Forelimb muscle (tissue), 1 donor: Measurements from ENCODE around the gene UBN1. TPM values are rescaled to one million over a fixed set of nuclear protein-coding genes. Genes with fewer than 3 reads are reported as not detected.

Source experiments
- DNase-seq: peaks from one replicate; pipeline ENCODE4 v3.0.0-alpha.2; 2013; ENCODE audit warnings: low read depth
- polyA plus RNA-seq: library from polyadenylated mRNA; unstranded; fragments of 120-200 nt; gene quantifications from one replicate; pipeline ENCODE4 v1.2.1, GENCODE V29; 2013; ENCODE audit not compliant: insufficient read length

Gene UBN1
- polyA plus RNA-seq, 1 donor, result 17.9 TPM

DNA sequence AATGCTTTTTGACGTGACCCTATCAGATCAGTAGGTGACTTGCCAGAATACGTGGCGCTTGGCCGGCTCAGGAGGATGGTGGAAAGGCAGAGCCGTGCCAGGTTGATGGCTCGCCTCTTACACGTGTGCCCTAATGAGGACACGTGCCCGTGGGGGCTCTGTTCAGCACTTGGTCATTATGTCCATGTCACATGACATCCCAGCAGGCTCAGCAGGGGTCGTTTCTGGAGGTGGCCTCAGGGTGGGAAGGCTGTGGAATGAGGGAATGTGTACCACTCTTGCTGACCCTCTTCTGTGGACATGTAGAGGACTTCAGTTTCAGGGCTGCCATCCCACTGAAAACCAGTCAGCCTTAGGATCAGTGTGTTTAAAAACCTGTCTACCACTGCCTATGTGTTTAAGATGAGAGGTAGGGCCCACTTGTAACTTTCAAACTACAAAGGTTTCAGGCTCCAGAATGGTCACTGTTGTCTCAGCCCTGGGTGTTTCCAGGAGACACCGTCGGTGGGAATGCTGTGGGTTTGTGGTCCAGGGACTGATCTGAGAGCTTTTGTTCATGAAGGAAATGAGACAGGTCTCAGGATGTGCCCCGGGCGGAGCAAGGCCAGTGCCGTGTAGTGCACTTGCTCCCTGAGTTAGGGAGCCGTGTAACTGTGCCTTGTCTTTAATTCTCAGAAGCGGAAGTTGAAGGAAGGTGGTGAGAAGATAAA, 12.1 kb downstream of the UBN1 start:
- DNase-seq, result no peak

- DNase-seq, result no peak
Measured at GRCh38 chr16:4859900-4860255, 12.6 kb downstream of the UBN1 start.

- DNase-seq, result no peak
Measured at GRCh38 chr16:4860727-4861342, 13.6 kb downstream of the UBN1 start.

DNA sequence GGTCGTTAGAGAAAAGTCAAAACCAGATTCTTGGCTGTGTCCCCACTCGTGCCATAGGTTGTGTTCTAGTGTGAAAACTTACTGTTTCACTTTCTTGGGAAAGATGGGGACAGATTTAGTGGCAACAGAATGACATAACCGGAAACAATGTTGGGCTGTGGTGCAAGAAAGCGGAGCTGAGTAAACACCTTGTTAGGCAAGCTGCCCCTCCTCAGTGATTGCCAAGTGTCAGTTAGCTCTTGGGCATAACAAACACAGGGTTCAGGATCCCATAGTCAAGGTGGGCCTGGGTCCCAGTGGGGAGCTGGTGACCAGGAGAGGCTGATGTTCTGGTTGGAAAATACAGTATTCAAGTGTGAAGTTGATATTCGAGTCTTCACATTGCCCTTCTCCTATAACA, 15.4 kb downstream of the UBN1 start:
- DNase-seq, result no peak

GRCh38 chr16:4864728-4865127, 17.4 kb downstream of the UBN1 start:
- DNase-seq, result no peak

GRCh38 chr16:4865231-4865860, 18.1 kb downstream of the UBN1 start:
- no peak for DNase-seq

- no peak for DNase-seq
Measured at GRCh38 chr16:4866586-4866985, 19.3 kb downstream of the UBN1 start.

- no peak for DNase-seq
Measured at GRCh38 chr16:4868026-4868425, 20.7 kb downstream of the UBN1 start.

- no peak for DNase-seq
Measured at GRCh38 chr16:4868535-4868934, 21.3 kb downstream of the UBN1 start.

DNA sequence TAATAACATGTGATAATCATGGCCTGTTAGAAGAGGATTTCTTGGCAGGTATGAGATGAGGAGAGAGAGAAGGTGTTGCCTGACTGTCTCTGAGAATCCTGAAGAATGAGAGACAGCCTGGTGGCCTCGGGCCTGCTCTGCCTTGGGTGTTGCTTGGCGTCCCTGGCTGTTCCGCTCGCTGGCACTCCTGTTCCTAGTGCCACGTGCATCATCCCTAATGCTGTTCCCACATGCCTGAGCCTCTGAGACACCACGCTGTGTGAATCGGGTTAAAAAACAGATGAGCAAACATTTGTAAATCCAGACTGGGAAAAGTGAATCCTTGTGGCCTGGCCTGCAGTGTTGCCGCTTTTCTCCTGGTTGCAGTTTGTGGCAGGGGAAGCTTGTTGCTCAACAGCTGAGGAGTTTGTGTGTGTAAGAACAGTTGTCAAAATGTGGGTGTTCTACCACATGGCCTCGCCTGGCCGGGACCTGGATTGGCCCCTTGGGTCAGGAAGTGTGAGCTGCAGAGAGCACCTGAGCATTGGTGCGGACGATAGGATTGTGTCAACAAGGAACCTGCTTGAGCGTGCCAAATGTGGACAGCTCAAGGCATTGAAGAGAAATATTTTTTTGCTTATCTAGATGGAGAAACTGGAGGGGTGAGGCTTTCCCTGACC, 22.0 kb downstream of the UBN1 start:
- DNase-seq, result no peak

- DNase-seq, result no peak
Measured at GRCh38 chr16:4870138-4870671, 22.9 kb downstream of the UBN1 start.

DNA sequence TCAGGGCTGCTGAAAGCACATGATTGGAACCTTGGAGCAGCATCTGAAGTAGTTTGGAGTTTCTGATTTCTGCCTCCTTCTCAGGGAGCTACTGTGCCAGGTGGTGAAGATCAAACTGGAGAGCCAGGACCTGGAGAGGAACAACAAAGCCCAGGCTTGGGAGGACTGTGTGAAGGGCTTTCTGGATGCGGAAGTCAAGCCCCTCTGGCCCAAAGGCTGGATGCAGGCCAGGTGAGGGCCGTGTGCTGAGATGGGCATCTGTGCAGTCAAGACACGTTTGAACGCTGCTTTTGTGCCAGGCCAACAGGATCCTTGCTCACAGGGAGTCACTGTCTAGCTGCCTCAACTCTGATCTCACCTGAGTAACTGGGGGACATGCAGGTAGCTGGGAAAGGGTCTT, 23.8 kb downstream of the UBN1 start:
- DNase-seq, result no peak

GRCh38 chr16:4873091-4873490, 25.8 kb downstream of the UBN1 start:
- no peak for DNase-seq

- DNase-seq, result no peak
Measured at GRCh38 chr16:4874666-4875065, 27.4 kb downstream of the UBN1 start.

DNA sequence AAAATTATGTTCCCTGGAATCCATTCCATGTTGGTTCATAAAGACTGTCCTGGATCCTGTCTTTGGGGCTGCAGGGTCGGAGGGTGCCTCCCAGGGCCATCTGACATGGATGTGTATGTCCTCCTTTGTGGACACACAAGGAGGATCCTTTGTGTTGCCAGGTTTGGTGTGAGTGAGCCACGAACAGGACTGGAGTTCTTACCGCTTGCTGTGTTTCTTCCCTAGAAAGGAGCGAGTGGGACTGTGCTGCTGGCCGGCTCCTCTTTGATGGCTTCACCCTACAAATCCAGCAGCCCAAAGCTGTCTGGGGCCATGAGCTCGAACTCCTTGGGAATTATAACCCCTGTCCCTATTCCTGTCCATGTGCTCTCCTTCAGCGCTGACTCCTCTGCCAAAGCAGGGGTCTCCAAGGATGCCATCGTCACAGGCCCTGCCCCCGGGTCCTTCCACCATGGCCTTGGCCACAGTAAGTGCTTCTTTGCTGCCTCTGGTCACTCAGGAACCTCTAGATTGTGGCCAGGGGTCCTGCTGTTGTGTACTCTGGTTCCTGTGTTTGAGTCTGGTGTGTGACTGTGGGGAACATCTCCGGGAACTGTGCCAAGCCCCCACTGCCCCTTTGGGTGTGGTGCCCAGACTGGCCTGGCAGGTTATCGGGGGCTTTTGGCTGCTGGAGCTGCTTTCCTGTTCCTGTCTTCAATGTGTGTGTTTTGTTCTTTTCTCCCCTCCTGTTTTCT, 29.5 kb downstream of the UBN1 start:
- DNase-seq, result no peak

- DNase-seq, result no peak
Measured at GRCh38 chr16:4877380-4877685, 30.1 kb downstream of the UBN1 start.

DNA sequence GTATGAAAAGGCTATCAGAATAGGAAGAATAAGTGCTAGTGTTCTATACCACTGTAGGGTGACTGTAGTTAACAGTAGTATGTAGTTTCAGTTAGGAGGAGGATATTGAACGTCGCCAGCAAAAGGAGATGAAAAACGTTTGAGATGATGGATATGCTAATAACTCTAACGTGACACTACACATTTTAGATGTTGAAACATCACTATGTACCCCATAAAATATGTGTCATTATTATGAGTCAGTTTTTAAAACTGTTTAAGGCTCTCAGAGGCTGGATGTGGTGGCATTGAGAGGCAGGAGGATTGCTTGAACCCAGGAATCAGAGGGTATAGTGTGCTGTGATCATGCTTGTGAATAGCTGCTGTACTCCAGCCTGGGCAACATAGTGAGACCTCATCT, 31.8 kb downstream of the UBN1 start:
- DNase-seq, result no peak

- DNase-seq, result no peak
Measured at GRCh38 chr16:4880006-4880580, 32.8 kb downstream of the UBN1 start.

- DNase-seq, result no peak
Measured at GRCh38 chr16:4882000-4882632, 34.8 kb downstream of the UBN1 start.

DNA sequence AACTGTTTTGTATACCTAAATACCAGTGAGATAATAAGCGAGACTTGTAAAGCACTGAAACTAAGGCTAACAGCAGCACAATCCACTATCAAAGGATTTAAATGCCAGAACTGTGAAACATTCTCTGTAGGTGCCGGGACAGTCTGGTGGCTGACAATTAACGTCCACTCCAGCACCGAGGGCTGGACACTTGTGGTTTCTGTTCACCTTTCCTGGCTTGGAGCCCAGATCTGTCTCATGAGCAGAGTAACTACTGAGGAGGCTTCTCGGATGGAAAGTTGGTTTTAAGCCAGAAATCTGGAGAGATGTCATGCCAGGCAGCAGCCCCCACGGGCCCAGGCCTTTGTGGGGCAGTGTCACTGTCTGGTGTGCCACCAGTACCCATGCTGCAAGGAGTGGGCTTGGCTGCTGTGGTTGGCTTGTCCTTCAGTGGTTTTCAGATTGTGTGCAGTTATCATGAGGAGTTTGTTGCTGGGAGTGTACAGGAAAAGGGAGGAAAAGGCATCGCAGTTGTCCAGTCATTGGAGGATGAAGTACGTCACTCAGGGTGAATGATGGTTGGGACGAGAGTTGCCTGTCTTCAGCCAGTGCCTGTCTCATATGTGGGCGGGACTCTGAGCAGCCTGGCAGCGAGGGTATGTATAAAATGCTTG, 35.5 kb downstream of the UBN1 start:
- DNase-seq, result no peak

- DNase-seq, result no peak
Measured at GRCh38 chr16:4883501-4883900, 36.2 kb downstream of the UBN1 start.
